GM12878 (cell line): Measurements from ENCODE around the gene PHC2. TPM values are rescaled to one million over a fixed set of nuclear protein-coding genes. Genes with fewer than 3 reads are reported as not detected.

Experiments used
- ATAC-seq: fragments of 200-7000 bp; cut with Tn5 transposase; 3 replicates; pipeline ENCODE4 v1.9.1; 2020; ENCODE audit warnings: mild to moderate bottlenecking, moderate library complexity
- BruUV-seq: library from RNA; stranded (reverse); fragments of 400-500 nt; replicated peaks from 2 replicates; lab custom pipeline; 2021; lab: Mats Ljungman, UMichigan
- CTCF ChIA-PET: fragments of 300-600 bp; sonication (Branson Sonifier 250); formaldehyde crosslinking; extraction: SDS; loops from one replicate; lab custom pipeline; 2021; ENCODE audit warnings: inconsistent platforms; lab: Yijun Ruan, JAX
- POLR2A ChIA-PET: fragments of 350-600 bp; formaldehyde crosslinking; extraction: SDS; loops from one replicate; lab custom pipeline; 2021; ENCODE audit warnings: inconsistent platforms; lab: Charles Lee
- RAD21 ChIA-PET: fragments of 300-600 bp; sonication (Branson Sonifier 250); formaldehyde crosslinking; loops from one replicate; lab custom pipeline; 2023; ENCODE audit warnings: antibody characterized with exemption; ENCODE audit not compliant: unreplicated experiment; lab: Charles Lee
- SMC1A ChIA-PET: fragments of 300-600 bp; sonication (Branson Sonifier 250); formaldehyde crosslinking; loops from one replicate; lab custom pipeline; 2023; ENCODE audit not compliant: unreplicated experiment, uncharacterized antibody; lab: Charles Lee
- DNase-seq: peaks from one replicate; pipeline ENCODE4 v3.0.0-alpha.2; 2011; ENCODE audit warnings: low read depth, low spot score
- FAIRE-seq: peaks from 3 replicates; lab custom pipeline; 2011; peaks lifted over from hg19 to GRCh38; lab: Jason Lieb, UNC
- H2AFZ ChIP-seq: 2 replicates; pipeline ENCODE4 v1.6.0; 2011; ENCODE audit warnings: low read depth, low read length, control low read depth; ENCODE audit not compliant: control insufficient read depth
- H3K27ac ChIP-seq: 2 replicates; pipeline ENCODE4 v1.5.1; 2011; ENCODE audit warnings: control low read depth; ENCODE audit not compliant: control insufficient read depth, insufficient read depth
- H3K27me3 ChIP-seq, 2 experiments: replicated peaks in 1 of 2; 2 replicates each; pipeline versions ENCODE4 v1.6.0 to v1.6.1; 2011; ENCODE audit warnings: low read length in 1 of 2; ENCODE audit not compliant: control insufficient read depth in 2 of 2, insufficient read depth in 2 of 2
- H3K36me3 ChIP-seq, 2 experiments: 2 replicates each; pipeline ENCODE4 v1.5.1; 2011; ENCODE audit warnings: low read length in 1 of 2; ENCODE audit not compliant: control insufficient read depth in 2 of 2, insufficient read depth in 2 of 2
- H3K4me1 ChIP-seq: 2 replicates; pipeline ENCODE4 v1.6.1; 2011; ENCODE audit warnings: mild to moderate bottlenecking, low read length, moderate library complexity, mixed read lengths; ENCODE audit not compliant: control insufficient read depth, insufficient read depth
- H3K4me2 ChIP-seq: 2 replicates; pipeline ENCODE4 v1.6.0; 2011; ENCODE audit warnings: control low read depth; ENCODE audit not compliant: control insufficient read depth, insufficient read depth
- H3K4me3 ChIP-seq: fragments of 200-600 bp; sonication (generic); 2 replicates; pipeline ENCODE4 v1.5.1; 2016
- H3K79me2 ChIP-seq: 2 replicates; pipeline ENCODE4 v1.6.0; 2011; ENCODE audit warnings: low read length; ENCODE audit not compliant: control insufficient read depth, insufficient read depth
- H3K9ac ChIP-seq: 2 replicates; pipeline ENCODE4 v1.8.0; 2011; ENCODE audit warnings: low read length, control low read depth, mixed read lengths; ENCODE audit not compliant: control insufficient read depth, insufficient read depth
- H3K9me3 ChIP-seq: replicated peaks from 3 replicates; pipeline ENCODE4 v1.5.1; 2011; ENCODE audit warnings: mild to moderate bottlenecking, low read length; ENCODE audit not compliant: control insufficient read depth, insufficient read depth
- H4K20me1 ChIP-seq: 2 replicates; pipeline ENCODE4 v1.6.0; 2011; ENCODE audit not compliant: control insufficient read depth, insufficient read depth
- EGR1 ChIP-seq, 2 experiments: IDR thresholded peaks; 1 replicate in 1 of 2; 2 replicates in 1 of 2; pipeline ENCODE4 v1.6.1; 2011 to 2012; ENCODE audit warnings: low read depth in 2 of 2, low read length in 2 of 2, borderline replicate concordance in 1 of 2, mild to moderate bottlenecking in 1 of 2, moderate library complexity in 1 of 2
- KLF5 ChIP-seq: fragments of 450-650 bp; IDR thresholded peaks from 2 replicates; pipeline ENCODE4 v1.6.1; 2014; ENCODE audit warnings: mild to moderate bottlenecking; ENCODE audit not compliant: partially characterized antibody
- PML ChIP-seq: IDR thresholded peaks from 2 replicates; pipeline ENCODE4 v1.6.1; 2012; ENCODE audit warnings: low read length, inconsistent platforms
- RAD21 ChIP-seq: IDR thresholded peaks from 2 replicates; pipeline ENCODE4 v1.6.1; 2011; ENCODE audit warnings: mild to moderate bottlenecking, low read depth, low read length, moderate library complexity; ENCODE audit not compliant: insufficient read depth
- ZNF24 ChIP-seq: fragments of 450-650 bp; IDR thresholded peaks from 2 replicates; pipeline ENCODE4 v1.6.1; 2017; ENCODE audit warnings: antibody characterized with exemption, mild to moderate bottlenecking
- whole genome bisulfite sequencing: methylation state at CpG from one replicate; pipeline ENCODE4 v1.1.6; 2016; ENCODE audit warnings: low lambda C conversion rate; ENCODE audit not compliant: insufficient replicate concordance, insufficient coverage; ENCODE audit errors: missing lambda C conversion rate; 5-methylcytosine and 5-hydroxymethylcytosine counted together
- in situ Hi-C: fragments of 300-500 bp; cut with MboI; formaldehyde crosslinking; loops from 9 replicates; pipeline ENCODE4 v1.14.3; 2018; ENCODE audit warnings: mixed read lengths
- intact Hi-C: fragments of 100-400 bp; cut with micrococcal nuclease; formaldehyde crosslinking; loops from one replicate; pipeline ENCODE4 v1.14.2; 2022; ENCODE audit not compliant: unreplicated experiment
- polyA plus RNA-seq, 11 experiments: library from polyadenylated mRNA; depleted of rRNA in 4 of 11; unstranded in 6 of 11; stranded (reverse) in 5 of 11; fragments of >200 nt; fragmentation: Nextera tagmentation in 4 of 11; fragmentation: Illumina TruSeq in 1 of 11; extraction: Ambion mirVana in 4 of 11; extraction: Trizol in 1 of 11; gene quantifications; 1 replicate in 1 of 11; 2 replicates in 10 of 11; pipeline versions ENCODE4 v1.2.1 to v1.2.3, GENCODE V29; 2011 to 2016; ENCODE audit warnings: inconsistent platforms in 2 of 11, missing spikeins in 2 of 11, low read depth in 1 of 11
- total RNA-seq, 4 experiments: library from RNA; depleted of rRNA in 3 of 4; stranded (reverse); fragments of >200 nt in 3 of 4; fragmentation: Illumina TruSeq in 1 of 4; extraction: Trizol in 1 of 4; gene quantifications; 2 replicates each; pipeline versions ENCODE4 v1.2.1 to v1.2.3, GENCODE V29; 2013 to 2021
- TF ChIP-seq, protein P1 (sequence below): fragments of 450-650 bp; IDR thresholded peaks from 2 replicates; pipeline ENCODE4 v1.6.1; 2017; ENCODE audit warnings: low read depth, mild to moderate bottlenecking, moderate library complexity
- TF ChIP-seq, protein P2 (sequence below): IDR thresholded peaks from 2 replicates; pipeline ENCODE4 v1.6.1; 2012; ENCODE audit warnings: low read depth, low read length, improper control_type of control experiment
- TF ChIP-seq, protein P3 (sequence below): fragments of 450-650 bp; IDR thresholded peaks from 2 replicates; pipeline ENCODE4 v1.6.1; 2017; ENCODE audit warnings: borderline replicate concordance

Gene PHC2
- total and polyA plus RNA-seq, 10 of the 15 experiments (the other 5 are each of a cell fraction or from before 2014, with no cell fraction given) = 2.0 to 35.9 (median 16.4) TPM

DNA sequence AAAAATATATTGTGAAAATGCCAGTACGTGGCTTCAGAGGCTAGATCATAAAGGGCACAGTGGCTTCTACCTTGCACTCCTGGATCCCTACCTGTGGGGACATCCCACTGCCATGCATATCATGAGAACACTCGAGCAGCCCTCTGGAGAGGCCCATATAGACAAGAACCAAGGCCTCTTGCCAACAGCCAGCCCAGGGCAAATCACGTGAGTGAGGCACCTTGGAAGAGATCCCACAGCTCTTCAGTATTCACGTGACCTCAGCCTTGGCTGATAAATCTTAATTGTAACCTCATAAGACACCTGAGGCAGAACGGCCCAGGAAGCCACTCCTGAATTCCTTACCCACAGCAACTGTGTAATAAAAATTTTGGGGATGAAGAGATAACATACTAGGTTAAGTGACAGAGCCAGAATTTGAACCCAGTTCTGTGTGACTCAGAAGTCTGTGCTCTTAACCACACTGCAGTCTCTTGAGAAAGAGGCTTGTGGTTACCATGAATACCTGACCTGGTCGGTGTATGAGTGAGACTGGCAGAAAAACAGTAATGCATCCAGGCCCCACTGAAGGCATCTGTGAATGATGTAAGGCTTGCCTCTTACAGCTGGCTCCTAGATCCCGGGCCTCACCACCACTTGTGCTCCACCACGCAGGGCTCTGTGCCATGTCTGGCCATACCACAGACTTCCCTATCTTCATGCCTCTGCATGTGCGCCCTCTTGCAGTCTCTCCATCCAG is 103.1 kb downstream of the PHC2 start:
- Histone ChIP-seq H3K79me2 (no peaks in the 10 kb centered on the region; the same call in 1 of the 2 replicates), H3K27me3 (no peaks in the 10 kb centered on the region), H2AFZ (no peak overlapping the region), H3K4me1 (no peaks in the 10 kb centered on the region), H3K4me3 (no peak overlapping the region), H3K4me2 (no peak overlapping the region), H3K9me3 (no peaks in the 10 kb centered on the region), H3K9ac (no peak overlapping the region), H3K36me3 (peaks cover 21 to 36% of the 10 kb centered on the region in 2 experiments), H4K20me1 (no peaks in the 10 kb centered on the region), H3K27ac (no peak overlapping the region)
- 86% methylated on average over 9 of the region's 9 CpGs for WGBS
- DNase-seq (no peak), FAIRE-seq (no peak), ATAC-seq (no peak)
- SMC1A ChIA-PET = no interaction called here
- BruUV-seq = no TSS peak
- intact Hi-C loops = no loop called here
- POLR2A ChIA-PET = no interaction called here
- RAD21 ChIA-PET = no interaction called here
- CTCF ChIA-PET = no interaction called here
- TF ChIP-seq ZNF24 (no peak), EGR1 (IDR thresholded peaks at IDR 0.05; ENCODE audit: borderline replicate concordance in 1 of 2, low read depth in 2 of 2, low read length in 2 of 2) (no peak), KLF5 (no peak), RAD21 (no peak), PML (no peak)
- TF ChIP-seq, protein P1, sequence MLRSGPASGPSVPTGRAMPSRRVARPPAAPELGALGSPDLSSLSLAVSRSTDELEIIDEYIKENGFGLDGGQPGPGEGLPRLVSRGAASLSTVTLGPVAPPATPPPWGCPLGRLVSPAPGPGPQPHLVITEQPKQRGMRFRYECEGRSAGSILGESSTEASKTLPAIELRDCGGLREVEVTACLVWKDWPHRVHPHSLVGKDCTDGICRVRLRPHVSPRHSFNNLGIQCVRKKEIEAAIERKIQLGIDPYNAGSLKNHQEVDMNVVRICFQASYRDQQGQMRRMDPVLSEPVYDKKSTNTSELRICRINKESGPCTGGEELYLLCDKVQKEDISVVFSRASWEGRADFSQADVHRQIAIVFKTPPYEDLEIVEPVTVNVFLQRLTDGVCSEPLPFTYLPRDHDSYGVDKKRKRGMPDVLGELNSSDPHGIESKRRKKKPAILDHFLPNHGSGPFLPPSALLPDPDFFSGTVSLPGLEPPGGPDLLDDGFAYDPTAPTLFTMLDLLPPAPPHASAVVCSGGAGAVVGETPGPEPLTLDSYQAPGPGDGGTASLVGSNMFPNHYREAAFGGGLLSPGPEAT = no peak
- TF ChIP-seq, protein P2, sequence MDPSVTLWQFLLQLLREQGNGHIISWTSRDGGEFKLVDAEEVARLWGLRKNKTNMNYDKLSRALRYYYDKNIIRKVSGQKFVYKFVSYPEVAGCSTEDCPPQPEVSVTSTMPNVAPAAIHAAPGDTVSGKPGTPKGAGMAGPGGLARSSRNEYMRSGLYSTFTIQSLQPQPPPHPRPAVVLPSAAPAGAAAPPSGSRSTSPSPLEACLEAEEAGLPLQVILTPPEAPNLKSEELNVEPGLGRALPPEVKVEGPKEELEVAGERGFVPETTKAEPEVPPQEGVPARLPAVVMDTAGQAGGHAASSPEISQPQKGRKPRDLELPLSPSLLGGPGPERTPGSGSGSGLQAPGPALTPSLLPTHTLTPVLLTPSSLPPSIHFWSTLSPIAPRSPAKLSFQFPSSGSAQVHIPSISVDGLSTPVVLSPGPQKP = no peak
- TF ChIP-seq, protein P3, sequence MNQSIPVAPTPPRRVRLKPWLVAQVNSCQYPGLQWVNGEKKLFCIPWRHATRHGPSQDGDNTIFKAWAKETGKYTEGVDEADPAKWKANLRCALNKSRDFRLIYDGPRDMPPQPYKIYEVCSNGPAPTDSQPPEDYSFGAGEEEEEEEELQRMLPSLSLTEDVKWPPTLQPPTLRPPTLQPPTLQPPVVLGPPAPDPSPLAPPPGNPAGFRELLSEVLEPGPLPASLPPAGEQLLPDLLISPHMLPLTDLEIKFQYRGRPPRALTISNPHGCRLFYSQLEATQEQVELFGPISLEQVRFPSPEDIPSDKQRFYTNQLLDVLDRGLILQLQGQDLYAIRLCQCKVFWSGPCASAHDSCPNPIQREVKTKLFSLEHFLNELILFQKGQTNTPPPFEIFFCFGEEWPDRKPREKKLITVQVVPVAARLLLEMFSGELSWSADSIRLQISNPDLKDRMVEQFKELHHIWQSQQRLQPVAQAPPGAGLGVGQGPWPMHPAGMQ = no peak
- in situ Hi-C loops = no loop called here
